MM.1S (cell line): ENCODE measurements around the gene RIC8A.

Experiments used
- DNase-seq: peaks from one replicate; pipeline ENCODE4 v3.0.0-alpha.2; 2015
- H2AFZ ChIP-seq: fragments of 300-600 bp; sonication (generic); 2 replicates; pipeline ENCODE4 v1.6.0; 2016; ENCODE audit warnings: antibody characterized with exemption, low read length
- H3F3A ChIP-seq: fragments of 300-600 bp; sonication (generic); 2 replicates; pipeline ENCODE4 v1.6.1; 2016; ENCODE audit warnings: mild to moderate bottlenecking, antibody characterized with exemption, low read length, moderate library complexity, mixed read lengths; ENCODE audit not compliant: insufficient read depth
- H3K27ac ChIP-seq: fragments of 300-600 bp; sonication (generic); 2 replicates; pipeline ENCODE4 v1.5.1; 2016; ENCODE audit warnings: mild to moderate bottlenecking, low read length
- H3K27me3 ChIP-seq: fragments of 300-600 bp; sonication (generic); replicated peaks from 2 replicates; pipeline ENCODE4 v1.6.0; 2016; ENCODE audit warnings: low read length; ENCODE audit not compliant: insufficient read depth
- H3K36me3 ChIP-seq: fragments of 300-600 bp; sonication (generic); replicated peaks from 2 replicates; pipeline ENCODE4 v1.6.1; 2016; ENCODE audit warnings: mild to moderate bottlenecking, low read length, mixed read lengths; ENCODE audit not compliant: insufficient read depth
- H3K4me1 ChIP-seq: fragments of 300-600 bp; sonication (generic); 2 replicates; pipeline ENCODE4 v1.6.1; 2016; ENCODE audit warnings: low read length, mixed read lengths
- H3K4me2 ChIP-seq: fragments of 300-600 bp; sonication (generic); 2 replicates; pipeline ENCODE4 v1.6.0; 2016; ENCODE audit warnings: low read depth, low read length
- H3K4me3 ChIP-seq: fragments of 300-600 bp; sonication (generic); 2 replicates; pipeline ENCODE4 v1.5.1; 2016; ENCODE audit warnings: low read length, mixed read lengths
- H3K79me2 ChIP-seq: fragments of 300-600 bp; sonication (generic); 2 replicates; pipeline ENCODE4 v1.6.1; 2016; ENCODE audit warnings: mixed run types, low read length, mixed read lengths
- H3K9ac ChIP-seq: fragments of 300-600 bp; sonication (generic); 2 replicates; pipeline ENCODE4 v1.6.1; 2016; ENCODE audit warnings: low read length, mixed read lengths
- H3K9me2 ChIP-seq: fragments of 300-600 bp; sonication (generic); replicated peaks from 2 replicates; pipeline ENCODE4 v1.6.1; 2016; ENCODE audit warnings: mild to moderate bottlenecking, low read length, mixed read lengths; ENCODE audit not compliant: insufficient read depth
- H3K9me3 ChIP-seq: fragments of 300-600 bp; sonication (generic); replicated peaks from 2 replicates; pipeline ENCODE4 v1.6.1; 2016; ENCODE audit warnings: mild to moderate bottlenecking, low read length, mixed read lengths; ENCODE audit not compliant: insufficient read depth
- H4K20me1 ChIP-seq: fragments of 300-600 bp; sonication (generic); 2 replicates; pipeline ENCODE4 v1.6.1; 2016; ENCODE audit warnings: mild to moderate bottlenecking, low read length, moderate library complexity, mixed read lengths; ENCODE audit not compliant: insufficient read depth
- CTCF ChIP-seq: fragments of 300-600 bp; sonication (generic); IDR thresholded peaks from 2 replicates; pipeline ENCODE4 v1.5.1; 2016; ENCODE audit warnings: antibody characterized with exemption, low read length, mixed read lengths
- EZH2 ChIP-seq: fragments of 300-600 bp; sonication (generic); optimal IDR thresholded peaks from 2 replicates; pipeline ENCODE3; 2017; ENCODE audit warnings: low read depth, mild to moderate bottlenecking, antibody characterized with exemption, low read length, mixed read lengths
- EZH2phosphoT487 ChIP-seq: fragments of 300-600 bp; sonication (generic); IDR thresholded peaks from 2 replicates; pipeline ENCODE4 v1.6.1; 2018; ENCODE audit warnings: antibody characterized with exemption, low read length

RIC8A gene

GRCh38 chr11:251550-251949, 44.0 kb downstream of the RIC8A start:
- H3K36me3 ChIP-seq, result peaks cover 12% of the 10 kb centered on the region; the same call in 1 of the 2 replicates
- TF ChIP-seq CTCF (no peak), EZH2 (no peak), EZH2phosphoT487 (no peak)

GRCh38 chr11:252666-253065, 45.2 kb downstream of the RIC8A start:
- Histone ChIP-seq H3K4me1 (no peaks in the 10 kb centered on the region), H3K4me2 (no peak overlapping the region), H3K27me3 (no peaks in the 10 kb centered on the region), H3K9me3 (no peaks in the 10 kb centered on the region), H3K79me2 (no peaks in the 10 kb centered on the region), H3K9ac (no peak overlapping the region), H3F3A (no peaks in the 10 kb centered on the region; the same call in 1 of the 2 replicates), H3K36me3 (peaks cover 12% of the 10 kb centered on the region; the same call in 1 of the 2 replicates), H3K4me3 (no peak overlapping the region), H2AFZ (no peak overlapping the region), H4K20me1 (no peaks in the 10 kb centered on the region), H3K9me2 (no peaks in the 10 kb centered on the region), H3K27ac (no peak overlapping the region)
- TF ChIP-seq CTCF (no peak), EZH2 (no peak), EZH2phosphoT487 (no peak)
- no peak for DNase-seq

More at GRCh38 chr11:251550-251949, 44.0 kb downstream of the RIC8A start:
- no peak overlapping the region for H3K4me3 ChIP-seq
- no peaks in the 10 kb centered on the region for H3K9me3 ChIP-seq
- H3K27me3 ChIP-seq, result no peaks in the 10 kb centered on the region
- H3K9ac ChIP-seq, result no peak overlapping the region
- H3K27ac ChIP-seq, result no peak overlapping the region
- H3K9me2 ChIP-seq, result no peaks in the 10 kb centered on the region
- H3K4me2 ChIP-seq, result no peak overlapping the region
- no peak overlapping the region for H2AFZ ChIP-seq
- no peak for DNase-seq
- H3K79me2 ChIP-seq, result no peaks in the 10 kb centered on the region
- no peaks in the 10 kb centered on the region; the same call in 1 of the 2 replicates for H3F3A ChIP-seq
- H3K4me1 ChIP-seq, result no peaks in the 10 kb centered on the region
- H4K20me1 ChIP-seq, result no peaks in the 10 kb centered on the region

GRCh38 chr11:253160-253885, 45.8 kb downstream of the RIC8A start:
- H3K4me2 ChIP-seq, result no peak overlapping the region
- H3K9ac ChIP-seq, result no peak overlapping the region
- no peak overlapping the region for H3K4me3 ChIP-seq
- TF ChIP-seq CTCF, result no peak
- no peak for TF ChIP-seq EZH2
- TF ChIP-seq EZH2phosphoT487, result no peak
- H3K27me3 ChIP-seq, result no peaks in the 10 kb centered on the region
- H3K4me1 ChIP-seq, result no peaks in the 10 kb centered on the region
- H2AFZ ChIP-seq, result no peak overlapping the region
- H3F3A ChIP-seq, result no peaks in the 10 kb centered on the region; the same call in 1 of the 2 replicates
- H3K27ac ChIP-seq, result no peak overlapping the region
- no peak for DNase-seq
- no peaks in the 10 kb centered on the region for H3K9me2 ChIP-seq
- no peaks in the 10 kb centered on the region for H3K79me2 ChIP-seq
- no peaks in the 10 kb centered on the region for H4K20me1 ChIP-seq
- no peaks in the 10 kb centered on the region for H3K9me3 ChIP-seq
- 0 out of 2 replicates have a peak, but pooled peaks cover 7% of the 10 kb centered on the region for H3K36me3 ChIP-seq
